H1 (cell line): ENCODE results near the gene ANKS1B. TPM values are rescaled to one million over a fixed set of nuclear protein-coding genes. Genes with fewer than 3 reads are reported as not detected.

Source experiments
- CTCF ChIA-PET: fragments of 300-600 bp; sonication (Branson Sonifier 250); formaldehyde crosslinking; loops from one replicate; lab custom pipeline; 2021; ENCODE audit not compliant: partially characterized antibody; lab: Charles Lee
- POLR2A ChIA-PET: fragments of 300-600 bp; sonication (Branson Sonifier 250); formaldehyde crosslinking; loops from one replicate; lab custom pipeline; 2021; ENCODE audit warnings: inconsistent platforms; ENCODE audit not compliant: partially characterized antibody; lab: Charles Lee
- DNase-seq, 2 experiments: peaks; one replicate each; pipeline versions ENCODE4 v3.0.0 to v3.0.0-alpha.2; 2010 to 2022; ENCODE audit warnings: low spot score in 2 of 2, low read depth in 1 of 2, mixed read lengths in 1 of 2
- FAIRE-seq: peaks from 2 replicates; lab custom pipeline; 2011; peaks lifted over from hg19 to GRCh38; lab: Jason Lieb, UNC
- H2AFZ ChIP-seq: 2 replicates; pipeline ENCODE4 v1.8.1; 2012; ENCODE audit warnings: low read length, inconsistent platforms
- H2AK5ac ChIP-seq: 2 replicates; pipeline ENCODE4 v1.6.1; 2013; ENCODE audit warnings: low read depth, low read length
- H2BK120ac ChIP-seq: replicated peaks from 2 replicates; pipeline ENCODE3; 2013; ENCODE audit warnings: low read depth, low read length, inconsistent platforms
- H2BK12ac ChIP-seq: 2 replicates; pipeline ENCODE4 v1.6.1; 2013; ENCODE audit warnings: low read depth, low read length
- H2BK15ac ChIP-seq: 2 replicates; pipeline ENCODE4 v1.6.1; 2013; ENCODE audit warnings: low read length
- H2BK20ac ChIP-seq: 2 replicates; pipeline ENCODE4 v1.6.1; 2013; ENCODE audit warnings: low read length
- H2BK5ac ChIP-seq: 2 replicates; pipeline ENCODE4 v1.6.1; 2013; ENCODE audit warnings: low read depth, low read length
- H3K14ac ChIP-seq: 2 replicates; pipeline ENCODE4 v1.6.1; 2013; ENCODE audit warnings: inconsistent platforms; ENCODE audit not compliant: insufficient read length
- H3K18ac ChIP-seq: 2 replicates; pipeline ENCODE4 v1.6.1; 2013; ENCODE audit warnings: low read length; ENCODE audit errors: extremely low read depth
- H3K23ac ChIP-seq: 2 replicates; pipeline ENCODE4 v1.6.1; 2013; ENCODE audit warnings: inconsistent platforms; ENCODE audit not compliant: insufficient read length
- H3K23me2 ChIP-seq: 2 replicates; pipeline ENCODE4 v1.6.1; 2013; ENCODE audit warnings: low read depth, low read length
- H3K27ac ChIP-seq: 2 replicates; pipeline ENCODE4 v1.6.1; 2011; ENCODE audit warnings: low read depth, low read length, inconsistent platforms
- H3K27me3 ChIP-seq, 4 experiments: replicated peaks in 1 of 4; 1 replicate in 1 of 4; 2 replicates in 3 of 4; pipeline versions ENCODE4 v1.6.1 to v1.8.1; 2011 to 2013; ENCODE audit warnings: low read length in 3 of 4, mild to moderate bottlenecking in 3 of 4, inconsistent platforms in 2 of 4, mixed read lengths in 2 of 4, moderate library complexity in 1 of 4; ENCODE audit not compliant: control insufficient read depth in 3 of 4, insufficient read depth in 3 of 4; ENCODE audit errors: extremely low read depth in 1 of 4
- H3K36me3 ChIP-seq, 4 experiments: 2 replicates each; pipeline versions ENCODE4 v1.6.1 to v1.8.1; 2011 to 2013; ENCODE audit warnings: mild to moderate bottlenecking in 4 of 4, low read length in 3 of 4, moderate library complexity in 2 of 4, control low read depth in 1 of 4, inconsistent platforms in 1 of 4; ENCODE audit not compliant: insufficient read depth in 4 of 4, control insufficient read depth in 2 of 4
- H3K4ac ChIP-seq: replicated peaks from 2 replicates; pipeline ENCODE3; 2013; ENCODE audit warnings: low read length, low read depth, mixed read lengths, inconsistent platforms; ENCODE audit not compliant: insufficient read length
- H3K4me1 ChIP-seq, 4 experiments: replicated peaks in 1 of 4; 1 replicate in 1 of 4; 2 replicates in 3 of 4; pipeline versions ENCODE4 v1.6.1 to v1.8.1; 2011 to 2013; ENCODE audit warnings: low read length in 3 of 4, inconsistent platforms in 2 of 4, mixed read lengths in 1 of 4; ENCODE audit not compliant: insufficient read depth in 4 of 4, control insufficient read depth in 3 of 4
- H3K4me2 ChIP-seq, 2 experiments: 2 replicates each; pipeline versions ENCODE4 v1.6.1 to v1.8.1; 2011 to 2013; ENCODE audit warnings: low read depth in 2 of 2, low read length in 2 of 2, control low read depth in 1 of 2, inconsistent platforms in 1 of 2, mild to moderate bottlenecking in 1 of 2; ENCODE audit not compliant: insufficient read depth in 1 of 2
- H3K4me3 ChIP-seq, 4 experiments: fragments of 200-600, 300-600 bp in 1 of 4; sonication (generic), shearing (Covaris generic), sonication (Bioruptor Twin) in 1 of 4; 2 replicates each; pipeline versions ENCODE4 v1.5.1 to v1.8.1; 2011 to 2016; ENCODE audit warnings: low read length in 4 of 4, low read depth in 3 of 4, control low read depth in 2 of 4, inconsistent platforms in 2 of 4, mild to moderate bottlenecking in 2 of 4, mixed read lengths in 1 of 4, moderate library complexity in 1 of 4; ENCODE audit not compliant: insufficient read depth in 2 of 4; ENCODE audit errors: extremely low read depth in 1 of 4
- H3K56ac ChIP-seq: replicated peaks from 2 replicates; pipeline ENCODE3; 2013; ENCODE audit warnings: low read depth, mild to moderate bottlenecking, mixed read lengths, low read length, inconsistent platforms; ENCODE audit not compliant: insufficient read length
- H3K79me1 ChIP-seq: 2 replicates; pipeline ENCODE4 v1.6.1; 2013; ENCODE audit warnings: low read depth, low read length, control low read depth
- H3K79me2 ChIP-seq, 2 experiments: 2 replicates each; pipeline versions ENCODE4 v1.6.1 to v1.8.1; 2012 to 2013; ENCODE audit warnings: low read length in 2 of 2, mild to moderate bottlenecking in 2 of 2, inconsistent platforms in 1 of 2; ENCODE audit not compliant: insufficient read depth in 2 of 2, control insufficient read depth in 1 of 2
- H3K9ac ChIP-seq, 4 experiments: replicated peaks in 1 of 4; 1 replicate in 1 of 4; 2 replicates in 3 of 4; pipeline versions ENCODE4 v1.6.1 to v1.8.1; 2011 to 2013; ENCODE audit warnings: low read depth in 3 of 4, low read length in 3 of 4, control low read depth in 2 of 4, mild to moderate bottlenecking in 2 of 4, moderate library complexity in 2 of 4, inconsistent platforms in 1 of 4; ENCODE audit errors: extremely low read depth in 1 of 4
- H3K9me3 ChIP-seq, 2 experiments: 2 replicates each; pipeline versions ENCODE4 v1.6.1 to v1.8.1; 2012 to 2013; ENCODE audit warnings: mild to moderate bottlenecking in 2 of 2, moderate library complexity in 2 of 2, control low read depth in 1 of 2, inconsistent platforms in 1 of 2, low read depth in 1 of 2, low read length in 1 of 2, mixed read lengths in 1 of 2; ENCODE audit not compliant: insufficient read depth in 2 of 2
- H4K20me1 ChIP-seq, 2 experiments: replicated peaks in 1 of 2; 2 replicates each; pipeline versions ENCODE3 to v1.8.1; 2011 to 2013; ENCODE audit warnings: inconsistent platforms in 2 of 2, low read length in 2 of 2, mild to moderate bottlenecking in 1 of 2; ENCODE audit not compliant: insufficient read depth in 2 of 2, control insufficient read depth in 1 of 2
- H4K5ac ChIP-seq: 2 replicates; pipeline ENCODE4 v1.6.1; 2013; ENCODE audit warnings: low read length, low read depth, mixed read lengths, inconsistent platforms; ENCODE audit not compliant: insufficient read length
- H4K8ac ChIP-seq: 2 replicates; pipeline ENCODE4 v1.8.0; 2013; ENCODE audit warnings: mild to moderate bottlenecking, moderate library complexity, low read length, inconsistent platforms; ENCODE audit not compliant: insufficient read depth; ENCODE audit errors: extremely low read depth
- H4K91ac ChIP-seq: replicated peaks from 2 replicates; pipeline ENCODE3; 2013; ENCODE audit warnings: low read length, mixed read lengths, inconsistent platforms; ENCODE audit not compliant: insufficient read length
- CREB1 ChIP-seq: IDR thresholded peaks from 2 replicates; pipeline ENCODE4 v1.6.1; 2012; ENCODE audit warnings: inconsistent platforms
- NRF1 ChIP-seq: IDR thresholded peaks from 2 replicates; pipeline ENCODE4 v1.6.1; 2011; ENCODE audit warnings: mild to moderate bottlenecking, low read depth, low read length, improper control_type of control experiment
- RNF2 ChIP-seq: fragments of 200-900, 300-1000 bp; sonication (generic); IDR thresholded peaks from 2 replicates; pipeline ENCODE4 v1.7.1; 2016; ENCODE audit warnings: borderline replicate concordance, low read depth, mild to moderate bottlenecking, antibody characterized with exemption, low read length; ENCODE audit not compliant: poor library complexity, severe bottlenecking; ENCODE audit errors: missing control alignments
- RXRA ChIP-seq: IDR thresholded peaks from 2 replicates; pipeline ENCODE4 v1.6.1; 2011; ENCODE audit warnings: low read depth, mild to moderate bottlenecking, low read length, moderate library complexity; ENCODE audit not compliant: insufficient read depth
- SAP30 ChIP-seq: fragments of 300-600 bp; sonication (generic); IDR thresholded peaks from 2 replicates; pipeline ENCODE4 v1.7.1; 2012; ENCODE audit warnings: low read length, moderate library complexity, mild to moderate bottlenecking, inconsistent platforms; ENCODE audit not compliant: insufficient read depth, insufficient replicate concordance
- SUZ12 ChIP-seq: fragments of 200-600 bp; sonication (generic); IDR thresholded peaks from 2 replicates; pipeline ENCODE4 v1.6.1; 2012; ENCODE audit warnings: mild to moderate bottlenecking, inconsistent platforms, low read length, moderate library complexity, mixed read lengths
- TBP ChIP-seq: IDR thresholded peaks from 2 replicates; pipeline ENCODE4 v1.6.1; 2011; ENCODE audit warnings: low read depth, low read length, improper control_type of control experiment
- polyA plus RNA-seq, 7 experiments: library from polyadenylated mRNA; depleted of rRNA in 3 of 7; stranded (reverse) in 5 of 7; unstranded in 2 of 7; fragments of >200 nt in 5 of 7; fragments of 200-250 nt in 2 of 7; gene quantifications; 1 replicate in 5 of 7; 2 replicates in 1 of 7; 4 replicates in 1 of 7; pipeline versions ENCODE4 v1.2.1 to v1.2.3, GENCODE V29; 2011 to 2013; ENCODE audit warnings: missing spikeins in 2 of 7, mixed read lengths in 2 of 7
- total RNA-seq: library from RNA; stranded (reverse); fragmentation: NEBNext Ultra II Directional; extraction: Animal tissue kit (Norgen Biotek cat#: 25700); gene quantifications from 2 replicates; pipeline ENCODE4 v1.2.1, GENCODE V29; 2021

ANKS1B gene
- total and polyA plus RNA-seq, 2 of the 8 experiments (the other 6 are each of a cell fraction or from before 2014, with no cell fraction given): 2.7 to 6.1 TPM

- H3K23ac ChIP-seq: no peak overlapping the region
- H3K27me3 ChIP-seq: no peaks in the 10 kb centered on the region
- no peak overlapping the region for H3K56ac ChIP-seq
- H3K27ac ChIP-seq: no peak overlapping the region
- H3K9ac ChIP-seq: no peak overlapping the region
- H3K4me1 ChIP-seq: no peaks in the 10 kb centered on the region
- H3K4me2 ChIP-seq: no peak overlapping the region
- no peak overlapping the region for H4K8ac ChIP-seq
- no peak overlapping the region for H3K4me3 ChIP-seq
- no peak overlapping the region for H4K5ac ChIP-seq
- H3K9me3 ChIP-seq: peaks cover 2 to 7% of the 10 kb centered on the region in 2 experiments; a peak in 2 of 4 replicates
- no peaks in the 10 kb centered on the region for H3K79me1 ChIP-seq
- TF ChIP-seq NRF1 (no peak), CREB1 (no peak), TBP (no peak), RXRA (no peak), SAP30 (no peak), SUZ12 (no peak), RNF2 (no peak)
- ChIA-PET POLR2A (no interaction called here), CTCF (interaction anchor here (0.6 to 1.4 kb wide), 4 partner anchors 18 to 281 kb away, joined by 3 to 4 read pairs (median 3); no protein-coding TSS in a partner anchor)
- H4K91ac ChIP-seq: no peak overlapping the region
- H2BK5ac ChIP-seq: no peak overlapping the region
- no peak overlapping the region for H2BK15ac ChIP-seq
- no peaks in the 10 kb centered on the region for H4K20me1 ChIP-seq
- H2BK120ac ChIP-seq: no peak overlapping the region
- H3K79me2 ChIP-seq: no peaks in the 10 kb centered on the region
- H3K18ac ChIP-seq: no peak overlapping the region
- no peak overlapping the region for H2BK12ac ChIP-seq
- H2AK5ac ChIP-seq: no peak overlapping the region
- FAIRE-seq (no peak), DNase-seq (no peak)
- H2BK20ac ChIP-seq: no peak overlapping the region
- no peak overlapping the region for H2AFZ ChIP-seq
- H3K14ac ChIP-seq: no peak overlapping the region
- no peaks in the 10 kb centered on the region for H3K23me2 ChIP-seq
- H3K36me3 ChIP-seq: no peaks in the 10 kb centered on the region
- no peak overlapping the region for H3K4ac ChIP-seq
Measured at GRCh38 chr12:98980508-98980907, 1004.2 kb downstream of the ANKS1B start.
